Skeletal muscle cell (primary cell): ENCODE data around the gene IRF8.
"Not testable (repeated sequence)": the region's sequence is repeated elsewhere in the genome, so short reads cannot be mapped to it uniquely, and the experiment has no call there.

Experiments used
- DNase-seq: peaks from one replicate; pipeline ENCODE4 v3.0.0-alpha.2; 2010; ENCODE audit warnings: low read depth
- H3K4me3 ChIP-seq: 2 replicates; pipeline ENCODE4 v1.5.1; 2011; ENCODE audit warnings: low read depth, mild to moderate bottlenecking, control low read depth, low read length, moderate library complexity

The IRF8 gene

DNA sequence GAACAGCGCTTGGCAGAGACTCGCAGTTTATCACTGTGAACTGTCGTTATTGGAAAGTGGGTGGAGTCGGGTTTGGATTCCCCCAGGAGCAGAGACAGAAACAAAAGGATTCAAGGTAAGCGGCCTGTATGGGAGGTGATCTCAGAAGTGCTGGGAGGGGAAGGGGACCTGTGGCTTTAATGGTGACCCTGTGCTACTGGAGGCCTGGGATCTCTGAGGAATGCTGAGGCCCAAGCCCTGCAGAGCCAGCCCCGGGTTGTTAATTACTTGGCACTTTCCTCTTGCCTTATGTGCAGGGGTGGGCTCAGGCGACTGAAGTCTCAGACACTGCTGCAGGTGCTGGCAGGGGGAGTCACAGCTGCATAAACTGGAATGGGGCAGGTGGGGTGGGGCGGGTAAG, 27.4 kb downstream of the IRF8 start:
- H3K4me3 ChIP-seq = no peak overlapping the region
- no peak for DNase-seq

- DNase-seq = no peak
- no peak overlapping the region for H3K4me3 ChIP-seq
Measured at GRCh38 chr16:85927371-85927770, 28.4 kb downstream of the IRF8 start.

DNA sequence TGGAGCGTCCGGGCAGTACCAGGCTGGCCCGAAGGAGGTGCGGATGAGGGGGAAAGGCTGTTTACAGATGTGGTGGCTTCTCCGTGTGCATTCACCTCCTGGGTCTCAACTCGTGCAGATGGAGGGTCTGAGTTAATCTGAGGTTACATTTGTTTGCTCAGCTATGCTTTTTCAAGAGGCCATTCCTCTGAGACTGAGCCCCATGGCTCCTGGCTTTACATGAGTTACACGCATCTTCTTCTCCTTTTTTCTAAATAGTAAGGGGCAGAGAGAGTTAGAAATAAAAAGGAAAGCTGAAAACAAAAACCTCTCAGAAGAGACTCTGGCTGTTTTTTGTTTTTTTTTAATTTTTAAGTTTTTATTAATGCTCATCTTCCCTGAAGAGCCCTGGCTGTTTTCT, 29.0 kb downstream of the IRF8 start:
- no peak overlapping the region for H3K4me3 ChIP-seq
- DNase-seq = no peak

DNA sequence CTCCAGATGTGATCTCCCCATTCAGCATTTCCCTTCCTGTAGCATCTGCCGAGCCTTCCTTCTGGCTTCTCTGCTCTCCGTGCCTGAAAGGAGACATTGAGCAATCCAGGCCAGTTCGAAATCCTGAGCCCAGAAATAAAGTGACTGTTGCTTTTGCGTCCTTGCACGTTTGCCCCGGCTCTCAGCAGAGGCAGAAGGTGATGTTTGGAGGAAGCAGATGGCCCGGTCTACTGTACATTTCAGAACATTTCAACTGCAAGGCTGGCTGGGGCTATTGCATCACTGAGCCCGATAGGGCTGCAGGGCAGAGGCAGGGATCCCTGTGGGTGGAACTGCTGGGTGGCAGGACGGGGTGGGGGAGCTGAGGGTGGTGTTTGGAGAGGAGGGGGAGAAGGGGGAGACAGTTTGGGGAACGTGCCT, 29.4 kb downstream of the IRF8 start:
- DNase-seq = no peak
- H3K4me3 ChIP-seq = no peak overlapping the region

- H3K4me3 ChIP-seq = no peak overlapping the region
- DNase-seq = no peak
Measured at GRCh38 chr16:85929259-85929721, 30.3 kb downstream of the IRF8 start.

DNA sequence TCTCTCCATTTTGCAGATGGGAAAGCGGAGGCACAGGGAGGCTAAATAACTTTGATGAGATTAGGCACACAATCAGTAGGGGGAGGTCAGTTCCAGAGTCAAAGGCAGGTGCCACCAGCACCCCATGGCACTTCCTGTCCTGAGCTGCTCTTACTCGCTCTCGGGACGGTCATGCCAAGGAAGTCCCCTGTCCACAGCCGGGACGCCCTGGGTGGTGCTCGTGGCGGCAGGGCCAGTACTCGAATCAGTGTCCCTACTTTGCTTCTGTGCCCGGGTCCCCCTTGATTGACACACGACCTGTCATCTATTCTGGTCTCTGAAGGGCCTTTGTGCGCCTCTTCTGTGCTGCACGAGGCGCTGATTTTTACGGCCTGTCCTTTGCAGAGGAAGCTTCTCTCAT, 31.3 kb downstream of the IRF8 start:
- DNase-seq = no peak

DNA sequence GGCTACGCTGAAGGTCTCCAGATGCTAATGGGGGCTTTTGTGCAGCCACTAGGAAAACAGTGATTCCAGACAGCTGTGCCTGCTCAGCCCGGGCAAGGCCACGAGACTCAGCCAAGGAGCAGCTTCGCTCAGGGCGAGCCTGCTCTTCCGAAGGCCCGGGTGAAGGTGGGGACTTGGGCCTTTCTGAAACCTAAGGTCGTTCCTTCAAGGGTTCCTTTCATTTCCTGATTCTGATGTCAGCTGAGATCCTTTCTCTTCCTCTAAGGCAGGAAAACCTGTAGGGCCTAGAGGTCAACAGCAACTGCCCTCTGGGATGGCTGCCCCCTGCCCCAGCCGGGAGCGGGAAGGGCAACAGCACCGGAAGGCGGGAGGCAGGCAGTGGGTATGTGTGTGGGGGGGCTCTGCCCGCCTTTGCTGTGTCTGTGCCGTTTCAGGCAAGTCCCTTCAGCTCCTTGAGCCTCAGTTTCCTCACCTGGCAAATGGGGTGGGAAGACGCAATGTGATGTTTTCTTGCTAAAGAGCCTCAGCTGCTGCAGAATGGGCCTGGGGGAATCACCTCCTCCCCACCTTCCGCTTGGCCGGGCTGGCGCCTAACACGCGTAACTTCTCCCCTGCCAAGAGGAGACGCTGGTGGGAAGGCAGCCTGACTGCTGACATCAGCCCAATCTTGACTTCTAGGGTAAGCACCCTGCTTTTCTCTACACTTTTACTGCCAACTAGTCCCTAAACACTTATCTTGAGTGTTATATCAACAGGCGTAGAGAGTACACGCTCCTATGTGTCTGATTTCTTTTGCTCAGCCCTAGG, 32.8 kb downstream of the IRF8 start:
- no peak overlapping the region for H3K4me3 ChIP-seq
- DNase-seq = no peak

More for the DNA sequence above, 31.3 kb downstream of the IRF8 start:
- H3K4me3 ChIP-seq = no peak overlapping the region

GRCh38 chr16:85934210-85934609, 35.2 kb downstream of the IRF8 start:
- DNase-seq = no peak
- H3K4me3 ChIP-seq = no peak overlapping the region

DNA sequence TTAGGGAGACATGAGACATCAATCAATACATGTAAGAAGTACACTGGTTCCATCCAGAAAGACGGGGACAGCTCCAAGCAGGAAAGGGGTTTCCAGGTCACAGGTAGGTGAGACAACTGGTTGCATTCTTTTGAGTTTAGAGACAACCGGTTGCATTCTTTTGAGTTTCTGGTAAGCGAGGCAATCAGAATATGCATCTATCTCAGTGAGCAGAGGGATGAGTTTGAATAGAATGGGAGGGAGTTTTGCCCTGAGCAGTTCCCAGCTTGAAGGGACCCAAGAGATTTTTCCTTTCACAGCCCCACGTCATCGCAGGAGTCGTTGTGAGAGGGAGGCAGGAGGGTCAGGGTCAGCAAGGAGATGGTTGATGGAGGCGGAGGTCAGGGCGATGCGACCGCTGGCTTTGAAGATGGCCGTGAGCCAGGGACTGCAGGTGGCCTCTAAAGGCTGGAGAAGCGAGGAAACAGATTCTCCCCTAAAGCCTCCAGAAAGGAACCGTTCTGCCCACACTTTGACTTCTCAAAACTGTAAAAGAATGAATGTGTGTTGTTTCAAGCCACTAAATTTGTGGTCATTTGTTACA, 36.5 kb downstream of the IRF8 start:
- H3K4me3 ChIP-seq = no peak overlapping the region
- DNase-seq = no peak

- DNase-seq = no peak
- H3K4me3 ChIP-seq = no peak overlapping the region
Measured at GRCh38 chr16:85935974-85936760, 37.2 kb downstream of the IRF8 start.

DNA sequence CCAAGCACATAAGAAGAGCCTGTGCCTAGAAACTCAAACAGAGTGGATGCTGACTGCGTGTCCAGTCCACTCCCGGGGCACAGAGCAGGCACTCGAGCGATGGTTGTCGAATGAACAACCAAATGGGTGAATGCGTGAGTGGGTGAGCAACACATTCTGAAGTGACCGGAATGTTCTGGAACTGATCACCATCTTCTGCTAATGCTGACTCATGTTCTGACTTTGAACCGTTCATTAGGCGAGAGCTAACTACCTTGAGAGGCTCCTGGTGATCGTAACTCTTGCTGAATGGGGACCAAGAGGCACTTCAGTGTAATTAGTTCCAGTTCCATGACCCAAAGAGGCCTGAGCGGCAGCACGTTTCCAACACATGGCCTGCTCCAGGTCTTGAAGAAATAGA, 37.9 kb downstream of the IRF8 start:
- no peak for DNase-seq
- no peak overlapping the region for H3K4me3 ChIP-seq

GRCh38 chr16:85940214-85940613, 41.3 kb downstream of the IRF8 start:
- no peak overlapping the region for H3K4me3 ChIP-seq
- DNase-seq = no peak

DNA sequence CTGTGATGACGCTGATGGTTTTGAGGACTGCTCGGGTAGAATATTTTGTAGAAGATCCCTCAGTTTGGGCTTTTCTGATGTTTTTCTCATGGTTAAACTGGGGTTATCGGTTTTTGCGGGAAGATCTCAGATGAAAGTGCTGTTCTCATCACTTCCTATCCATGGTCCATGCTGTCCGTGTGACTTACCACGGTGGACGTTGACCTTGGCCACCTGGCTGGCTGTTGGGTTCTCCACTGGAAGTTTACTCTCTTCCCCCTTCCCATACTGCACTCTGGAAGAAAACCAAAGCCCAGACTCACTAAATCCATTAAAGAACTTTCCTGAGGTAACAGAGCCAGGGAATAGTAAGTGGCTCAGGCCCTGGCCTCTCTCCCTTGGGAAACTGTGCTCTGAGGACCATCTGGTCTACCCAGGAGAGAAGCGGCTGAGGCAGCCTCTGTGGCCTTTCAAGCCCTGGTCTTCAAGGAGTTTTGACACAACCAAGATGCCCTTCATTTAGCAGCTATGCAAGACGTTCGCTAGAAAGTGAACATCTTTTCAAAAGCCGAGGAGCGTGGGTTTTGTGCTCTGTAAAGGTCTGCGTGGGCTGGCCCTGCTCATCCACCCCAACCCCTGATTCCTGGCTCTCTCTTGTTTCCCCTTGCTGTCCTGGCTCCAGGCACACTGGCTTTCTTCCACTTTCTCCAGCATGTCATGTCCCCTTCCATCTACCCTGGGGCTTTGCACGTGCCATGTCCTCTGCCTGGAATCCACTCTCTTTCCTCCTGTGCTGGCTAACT, 43.1 kb downstream of the IRF8 start:
- H3K4me3 ChIP-seq = no peak overlapping the region
- no peak for DNase-seq

DNA sequence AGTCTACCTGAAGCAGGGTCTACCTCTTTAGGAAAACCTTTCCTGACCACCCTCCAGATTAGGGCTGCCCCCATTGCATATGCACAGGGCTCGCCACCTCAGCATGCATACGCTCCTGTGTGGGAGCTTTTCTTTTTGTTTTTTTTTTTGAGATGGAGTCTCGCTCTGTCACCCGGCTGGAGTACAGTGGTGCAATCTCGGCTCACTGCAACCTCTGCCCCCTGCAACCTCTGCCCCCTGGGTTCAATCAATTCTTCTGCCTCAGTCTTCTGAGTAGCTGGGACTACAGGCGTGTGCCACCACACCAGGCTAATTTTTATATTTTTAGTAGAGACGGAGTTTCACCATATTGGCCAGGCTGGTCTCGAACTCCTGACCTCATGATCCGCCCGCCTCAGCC, 43.7 kb downstream of the IRF8 start:
- DNase-seq, H3K4me3 ChIP-seq: not testable (repeated sequence)

GRCh38 chr16:85943711-85944110, 44.7 kb downstream of the IRF8 start:
- H3K4me3 ChIP-seq = no peak overlapping the region
- DNase-seq = no peak

GRCh38 chr16:85944572-85945423, 45.8 kb downstream of the IRF8 start:
- no peak overlapping the region for H3K4me3 ChIP-seq
- no peak for DNase-seq

DNA sequence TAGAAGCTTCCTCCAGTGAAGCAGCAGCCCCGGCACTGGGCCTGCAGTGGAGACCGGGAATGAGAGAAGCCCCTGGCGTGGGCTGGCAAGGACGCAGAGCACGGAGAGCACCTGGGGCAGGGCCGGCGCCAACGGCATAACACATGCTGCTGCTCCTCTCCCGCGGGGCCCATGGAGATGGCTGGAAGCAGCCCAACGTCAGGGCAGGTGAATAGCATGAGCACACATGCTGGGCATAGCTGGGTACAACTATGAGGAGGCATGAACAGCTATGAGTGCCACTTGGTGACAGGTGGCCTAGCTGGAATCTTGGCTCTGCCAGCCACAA, 46.4 kb downstream of the IRF8 start:
- no peak overlapping the region for H3K4me3 ChIP-seq
- no peak for DNase-seq

- DNase-seq = no peak
- no peak overlapping the region for H3K4me3 ChIP-seq
Measured at GRCh38 chr16:85946541-85947124, 47.7 kb downstream of the IRF8 start.
